ENCODE results near the gene ARID3C.

GRCh38 chr9:34658461-34658860 is 29.6 kb upstream of the ARID3C start:
- TF ChIP-seq REST (IDR thresholded peaks at IDR 0.05; ENCODE audit: unreplicated experiment) (no peak), EZH2phosphoT487 (IDR thresholded peaks at IDR 0.05; ENCODE audit: unreplicated experiment) (no peak), CTCF (conservative IDR thresholded peaks at IDR 0.05; ENCODE audit: low read depth in 2 of 2) (no peak), EZH2 (IDR thresholded peaks at IDR 0.05; ENCODE audit: low read depth, unreplicated experiment) (no peak), ETS1 (IDR thresholded peaks at IDR 0.05) (no peak), POLR2AphosphoS5 (IDR thresholded peaks at IDR 0.05; ENCODE audit: low read depth) (no peak), JUNB (IDR thresholded peaks at IDR 0.05; ENCODE audit: unreplicated experiment) (no peak), STAT1 (IDR thresholded peaks at IDR 0.05; ENCODE audit: unreplicated experiment) (no peak), NANOG (IDR thresholded peaks at IDR 0.05; ENCODE audit: borderline replicate concordance) (no peak), CREB1 (CRISPR knock-in tag; IDR thresholded peaks at IDR 0.05; ENCODE audit: low read depth) (no peak), ZNF462 (CRISPR knock-in tag; IDR thresholded peaks at IDR 0.05) (no peak), ZNF114 (CRISPR knock-in tag; IDR thresholded peaks at IDR 0.05) (no peak), ZNF331 (CRISPR knock-in tag; IDR thresholded peaks at IDR 0.05; ENCODE audit: low read depth) (no peak)

All from GM23338 (cell line).